Caco-2 (cell line): ENCODE results near the gene C20orf173. TPM values are rescaled to one million over a fixed set of nuclear protein-coding genes. Genes with fewer than 3 reads are reported as not detected.

ENCODE experiments used
- Bru-seq: library from RNA; stranded (reverse); fragments of 400-500 nt; gene quantifications from one replicate; lab custom pipeline; 2021; lab: Mats Ljungman, UMichigan
- BruChase-seq, 2 experiments: library from RNA; stranded (reverse); fragments of 400-500 nt; gene quantifications; one replicate each; lab custom pipeline; 2021; lab: Mats Ljungman, UMichigan
- BruUV-seq: library from RNA; stranded (reverse); fragments of 400-500 nt; replicated peaks from 2 replicates; lab custom pipeline; 2021; lab: Mats Ljungman, UMichigan
- CTCF ChIA-PET: fragments of 300-600 bp; sonication (Branson Sonifier 250); formaldehyde crosslinking; loops from one replicate; lab custom pipeline; 2022; ENCODE audit warnings: antibody characterized with exemption; lab: Charles Lee
- POLR2A ChIA-PET: fragments of 300-600 bp; sonication (Branson Sonifier 250); formaldehyde crosslinking; loops from one replicate; lab custom pipeline; 2022; ENCODE audit warnings: antibody characterized with exemption; lab: Charles Lee
- DNase-seq, 2 experiments: peaks; one replicate each; pipeline versions ENCODE4 v3.0.0 to v3.0.0-alpha.2; 2020 to 2022
- H3K27me3 ChIP-seq: replicated peaks from 2 replicates; pipeline ENCODE4 v1.6.0; 2011; ENCODE audit warnings: low read length; ENCODE audit not compliant: control insufficient read depth, insufficient read depth
- H3K36me3 ChIP-seq: 2 replicates; pipeline ENCODE4 v1.5.1; 2011; ENCODE audit warnings: low read length; ENCODE audit not compliant: control insufficient read depth, insufficient read depth
- H3K4me1 ChIP-seq: fragments of 250-450 bp; sonication (Bioruptor Pico); 2 replicates; pipeline ENCODE4 v1.5.1; 2020; ENCODE audit warnings: mild to moderate bottlenecking
- H3K4me3 ChIP-seq: 2 replicates; pipeline ENCODE4 v1.5.1; 2011; ENCODE audit warnings: low read depth, mild to moderate bottlenecking, control low read depth, low read length
- H3K9me3 ChIP-seq: fragments of 250-450 bp; sonication (Bioruptor Pico); 2 replicates; pipeline ENCODE4 v1.5.1; 2020; ENCODE audit warnings: mild to moderate bottlenecking, moderate library complexity
- H3K27ac Mint-ChIP-seq: one replicate; pipeline ENCODE4 v1.8.0; 2022; ENCODE audit warnings: mixed read lengths; ENCODE audit not compliant: unreplicated experiment
- H3K27me3 Mint-ChIP-seq: one replicate; pipeline ENCODE4 v1.8.0; 2022; ENCODE audit warnings: mixed read lengths; ENCODE audit not compliant: insufficient read depth, unreplicated experiment
- H3K36me3 Mint-ChIP-seq: one replicate; pipeline ENCODE4 v1.8.0; 2022; ENCODE audit warnings: mild to moderate bottlenecking, mixed read lengths; ENCODE audit not compliant: insufficient read depth, unreplicated experiment
- H3K4me1 Mint-ChIP-seq: one replicate; pipeline ENCODE4 v1.8.0; 2022; ENCODE audit warnings: low read depth, mixed read lengths; ENCODE audit not compliant: unreplicated experiment
- H3K4me3 Mint-ChIP-seq: one replicate; pipeline ENCODE4 v1.8.0; 2022; ENCODE audit warnings: mild to moderate bottlenecking, moderate library complexity, mixed read lengths; ENCODE audit not compliant: unreplicated experiment
- H3K9me3 Mint-ChIP-seq: one replicate; pipeline ENCODE4 v1.8.0; 2022; ENCODE audit warnings: mixed read lengths; ENCODE audit not compliant: unreplicated experiment
- CTCF ChIP-seq, 2 experiments: fragments of 200-600 bp in 1 of 2; IDR thresholded peaks; 1 replicate in 1 of 2; 2 replicates in 1 of 2; pipeline versions ENCODE4 v1.5.1 to v1.8.0; 2011 to 2022; ENCODE audit warnings: antibody characterized with exemption in 1 of 2, control low read depth in 1 of 2, inconsistent platforms in 1 of 2, low read depth in 1 of 2, low read length in 1 of 2, mild to moderate bottlenecking in 1 of 2, moderate library complexity in 1 of 2; ENCODE audit not compliant: insufficient read depth in 1 of 2, severe bottlenecking in 1 of 2, unreplicated experiment in 1 of 2
- intact Hi-C: fragments of 100-400 bp; cut with micrococcal nuclease; formaldehyde crosslinking; loops from one replicate; pipeline ENCODE4 v1.10.0; 2022; ENCODE audit not compliant: unreplicated experiment
- long read RNA-seq: library from polyadenylated mRNA; stranded (forward); transcript quantifications from one replicate; pipeline ENCODE4 v2.0.0, GENCODE V29; 2022
- total RNA-seq: library from RNA; stranded (reverse); gene quantifications from 2 replicates; pipeline ENCODE4 v1.2.3, GENCODE V29; 2022

The C20orf173 gene
- not detected in 2 replicates for total RNA-seq
- Bru-seq, nascent RNA: not detected
- BruChase-seq, experiment 1, labeled RNA remaining after a 2-hour chase: not detected
- BruChase-seq, experiment 2, labeled RNA remaining after a 6-hour chase: not detected
- long read RNA-seq: 0 reads

GRCh38 chr20:35529552-35529951 is at the start of gene C20orf173:
C20orf173 (minus strand) TSS chr20:35529652; CDS start chr20:35529373, 279 bp downstream.
- Histone ChIP-seq H3K36me3 (no peaks in the 10 kb centered on the region), H3K9me3 (no peaks in the 10 kb centered on the region), H3K4me1 (no peaks in the 10 kb centered on the region), H3K4me3 (no peak within 1 kb of the TSS), H3K27me3 (no peaks in the 10 kb centered on the region)
- DNase-seq: no peak
- Mint-ChIP-seq H3K36me3 (no peaks in the 10 kb centered on the region), H3K9me3 (no peaks in the 10 kb centered on the region), H3K4me3 (no peak within 1 kb of the TSS), H3K27ac (no peak within 1 kb of the TSS), H3K27me3 (no peaks in the 10 kb centered on the region), H3K4me1 (no peaks in the 10 kb centered on the region)
- intact Hi-C loops: no loop called here
- ChIA-PET CTCF (no interaction called here), POLR2A (no interaction called here)
- no TSS peak for BruUV-seq
- no peak for TF ChIP-seq CTCF (IDR thresholded peaks at IDR 0.05; ENCODE audit: insufficient read depth in 1 of 2, low read depth in 1 of 2, low read length in 1 of 2, severe bottlenecking in 1 of 2, unreplicated experiment in 1 of 2)

GRCh38 chr20:35579196-35579595 is 49.7 kb upstream of the C20orf173 start:
- no peaks in the 10 kb centered on the region for H3K36me3 ChIP-seq
- intact Hi-C loops: no loop called here
- no peaks in the 10 kb centered on the region for H3K36me3 Mint-ChIP-seq
- no peaks in the 10 kb centered on the region for H3K9me3 Mint-ChIP-seq
- peaks cover 6% of the 10 kb centered on the region; the same call in 1 of the 2 replicates for H3K4me1 ChIP-seq
- H3K4me3 ChIP-seq: no peak overlapping the region
- H3K4me1 Mint-ChIP-seq: no peaks in the 10 kb centered on the region
- ChIA-PET POLR2A (no interaction called here), CTCF (interaction anchor here (0.7 to 1.8 kb wide), 3 partner anchors 11 to 39 kb away, joined by 3 to 7 read pairs (median 3); no protein-coding TSS in a partner anchor)
- H3K27me3 Mint-ChIP-seq: no peaks in the 10 kb centered on the region
- no peaks in the 10 kb centered on the region for H3K27me3 ChIP-seq
- H3K27ac Mint-ChIP-seq: no peak overlapping the region
- H3K4me3 Mint-ChIP-seq: no peak overlapping the region
- no peak for TF ChIP-seq CTCF (IDR thresholded peaks at IDR 0.05; ENCODE audit: insufficient read depth in 1 of 2, low read depth in 1 of 2, low read length in 1 of 2, severe bottlenecking in 1 of 2, unreplicated experiment in 1 of 2)
- DNase-seq: peak in 1 of 2 experiments; percentile 36
- BruUV-seq: no TSS peak
- H3K9me3 ChIP-seq: no peaks in the 10 kb centered on the region; the same call in 1 of the 2 replicates

- peaks cover 6% of the 10 kb centered on the region; the same call in 1 of the 2 replicates for H3K4me1 ChIP-seq
- no TSS peak for BruUV-seq
- H3K4me1 Mint-ChIP-seq: no peaks in the 10 kb centered on the region
- POLR2A ChIA-PET: no interaction called here
- intact Hi-C loops: no loop called here
- H3K36me3 ChIP-seq: no peaks in the 10 kb centered on the region
- no peaks in the 10 kb centered on the region for H3K9me3 Mint-ChIP-seq
- no peaks in the 10 kb centered on the region; the same call in 1 of the 2 replicates for H3K9me3 ChIP-seq
- DNase-seq: no peak
- H3K36me3 Mint-ChIP-seq: no peaks in the 10 kb centered on the region
- TF ChIP-seq CTCF (IDR thresholded peaks at IDR 0.05; ENCODE audit: insufficient read depth in 1 of 2, low read depth in 1 of 2, low read length in 1 of 2, severe bottlenecking in 1 of 2, unreplicated experiment in 1 of 2): no peak
- CTCF ChIA-PET: interaction anchor here (0.5 to 1.8 kb wide), 4 partner anchors 9 to 46 kb away, joined by 3 to 7 read pairs (median 4); no protein-coding TSS in a partner anchor
- H3K27me3 Mint-ChIP-seq: no peaks in the 10 kb centered on the region
- H3K27ac Mint-ChIP-seq: no peak overlapping the region
- H3K4me3 Mint-ChIP-seq: no peak overlapping the region
- no peaks in the 10 kb centered on the region for H3K27me3 ChIP-seq
- H3K4me3 ChIP-seq: no peak overlapping the region
These were observed 49.0 kb upstream of the C20orf173 start for GRCh38 chr20:35578469-35578868.
